CD4-positive, alpha-beta T cell treated with Interferon gamma for 1 hour (primary cell): ENCODE measurements around the gene STKLD1.
A peak's percentile ranks its signal among the peaks of the same experiment; 100 is the strongest.
"Not testable (repeated sequence)": the region's sequence is repeated elsewhere in the genome, so short reads cannot be mapped to it uniquely, and the experiment has no call there.

ENCODE experiments used
- DNase-seq: peaks from one replicate; pipeline ENCODE4 v3.0.0-alpha.2; 2020

Gene STKLD1

GRCh38 chr9:133366435-133366834 is 9.7 kb upstream of the STKLD1 start:
- DNase-seq, result no peak

GRCh38 chr9:133367221-133367620 is 8.9 kb upstream of the STKLD1 start:
- no peak for DNase-seq

GRCh38 chr9:133367778-133368177 is 8.4 kb upstream of the STKLD1 start:
- DNase-seq, result no peak

GRCh38 chr9:133368249-133368881 is 7.8 kb upstream of the STKLD1 start:
- no peak for DNase-seq

GRCh38 chr9:133369422-133369821 is 6.7 kb upstream of the STKLD1 start:
- DNase-seq, result no peak

- no peak for DNase-seq
Measured at GRCh38 chr9:133369933-133370332, 6.2 kb upstream of the STKLD1 start.

GRCh38 chr9:133370685-133371084 is 5.5 kb upstream of the STKLD1 start:
- DNase-seq, result peak; percentile 36

GRCh38 chr9:133371261-133371711 is 4.9 kb upstream of the STKLD1 start:
- peak; percentile 50 for DNase-seq

- no peak for DNase-seq
Measured at GRCh38 chr9:133372144-133372543, 4.0 kb upstream of the STKLD1 start.

- no peak for DNase-seq
Measured at GRCh38 chr9:133374612-133375115, 1.5 kb upstream of the STKLD1 start.

GRCh38 chr9:133375116-133375723 is 946 bp upstream of the STKLD1 start:
- no peak for DNase-seq

- DNase-seq, result not testable (repeated sequence)
Measured at GRCh38 chr9:133377280-133377679, 1.1 kb downstream of the STKLD1 start.

GRCh38 chr9:133377721-133378216 is 1.6 kb downstream of the STKLD1 start:
- no peak for DNase-seq

- DNase-seq, result no peak
Measured at GRCh38 chr9:133378408-133378962, 2.3 kb downstream of the STKLD1 start.

- no peak for DNase-seq
Measured at GRCh38 chr9:133379153-133380086, 3.3 kb downstream of the STKLD1 start.

- DNase-seq, result no peak
Measured at GRCh38 chr9:133380734-133381133, 4.6 kb downstream of the STKLD1 start.

GRCh38 chr9:133382507-133383141 is 6.5 kb downstream of the STKLD1 start:
- DNase-seq, result no peak

GRCh38 chr9:133383438-133383837 is 7.3 kb downstream of the STKLD1 start:
- no peak for DNase-seq

GRCh38 chr9:133384736-133385321 is 8.7 kb downstream of the STKLD1 start:
- no peak for DNase-seq

- no peak for DNase-seq
Measured at GRCh38 chr9:133385452-133385851, 9.3 kb downstream of the STKLD1 start.

- no peak for DNase-seq
Measured at GRCh38 chr9:133386338-133386737, 10.2 kb downstream of the STKLD1 start.

- no peak for DNase-seq
Measured at GRCh38 chr9:133387680-133388079, 11.5 kb downstream of the STKLD1 start.
